ENCODE results near the gene TSSK6. TPM values are rescaled to one million over a fixed set of nuclear protein-coding genes. Genes with fewer than 3 reads are reported as not detected.

The TSSK6 gene
- total RNA-seq, 1 experiment from 2014 or later = 4.7 TPM

- DNase-seq (ENCODE audit: low spot score) = no peak
- no peak for ATAC-seq
- H3K27ac Mint-ChIP-seq = no peak overlapping the region
- no peaks in the 10 kb centered on the region for H3K9me3 Mint-ChIP-seq
- H3K4me3 Mint-ChIP-seq = no peak overlapping the region
- TF ChIP-seq, protein P1, sequence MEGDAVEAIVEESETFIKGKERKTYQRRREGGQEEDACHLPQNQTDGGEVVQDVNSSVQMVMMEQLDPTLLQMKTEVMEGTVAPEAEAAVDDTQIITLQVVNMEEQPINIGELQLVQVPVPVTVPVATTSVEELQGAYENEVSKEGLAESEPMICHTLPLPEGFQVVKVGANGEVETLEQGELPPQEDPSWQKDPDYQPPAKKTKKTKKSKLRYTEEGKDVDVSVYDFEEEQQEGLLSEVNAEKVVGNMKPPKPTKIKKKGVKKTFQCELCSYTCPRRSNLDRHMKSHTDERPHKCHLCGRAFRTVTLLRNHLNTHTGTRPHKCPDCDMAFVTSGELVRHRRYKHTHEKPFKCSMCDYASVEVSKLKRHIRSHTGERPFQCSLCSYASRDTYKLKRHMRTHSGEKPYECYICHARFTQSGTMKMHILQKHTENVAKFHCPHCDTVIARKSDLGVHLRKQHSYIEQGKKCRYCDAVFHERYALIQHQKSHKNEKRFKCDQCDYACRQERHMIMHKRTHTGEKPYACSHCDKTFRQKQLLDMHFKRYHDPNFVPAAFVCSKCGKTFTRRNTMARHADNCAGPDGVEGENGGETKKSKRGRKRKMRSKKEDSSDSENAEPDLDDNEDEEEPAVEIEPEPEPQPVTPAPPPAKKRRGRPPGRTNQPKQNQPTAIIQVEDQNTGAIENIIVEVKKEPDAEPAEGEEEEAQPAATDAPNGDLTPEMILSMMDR (IDR thresholded peaks at IDR 0.05) = no peak
- TF ChIP-seq, protein P2, sequence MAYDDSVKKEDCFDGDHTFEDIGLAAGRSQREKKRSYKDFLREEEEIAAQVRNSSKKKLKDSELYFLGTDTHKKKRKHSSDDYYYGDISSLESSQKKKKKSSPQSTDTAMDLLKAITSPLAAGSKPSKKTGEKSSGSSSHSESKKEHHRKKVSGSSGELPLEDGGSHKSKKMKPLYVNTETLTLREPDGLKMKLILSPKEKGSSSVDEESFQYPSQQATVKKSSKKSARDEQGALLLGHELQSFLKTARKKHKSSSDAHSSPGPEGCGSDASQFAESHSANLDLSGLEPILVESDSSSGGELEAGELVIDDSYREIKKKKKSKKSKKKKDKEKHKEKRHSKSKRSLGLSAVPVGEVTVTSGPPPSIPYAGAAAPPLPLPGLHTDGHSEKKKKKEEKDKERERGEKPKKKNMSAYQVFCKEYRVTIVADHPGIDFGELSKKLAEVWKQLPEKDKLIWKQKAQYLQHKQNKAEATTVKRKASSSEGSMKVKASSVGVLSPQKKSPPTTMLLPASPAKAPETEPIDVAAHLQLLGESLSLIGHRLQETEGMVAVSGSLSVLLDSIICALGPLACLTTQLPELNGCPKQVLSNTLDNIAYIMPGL (CRISPR knock-in tag; IDR thresholded peaks at IDR 0.05) = no peak
- TF ChIP-seq ZNF263 (CRISPR knock-in tag; IDR thresholded peaks at IDR 0.05; ENCODE audit: low read depth) (no peak), ESRRA (CRISPR knock-in tag; IDR thresholded peaks at IDR 0.05; ENCODE audit: borderline replicate concordance) (no peak), FOXJ3 (CRISPR knock-in tag; IDR thresholded peaks at IDR 0.05; ENCODE audit: borderline replicate concordance) (no peak), NR3C1 (CRISPR knock-in tag; conservative IDR thresholded peaks at IDR 0.05; ENCODE audit: low read depth) (no peak), SOX15 (CRISPR knock-in tag; IDR thresholded peaks at IDR 0.05) (no peak), ZNF138 (CRISPR knock-in tag; conservative IDR thresholded peaks at IDR 0.05) (no peak), ATF1 (CRISPR knock-in tag; IDR thresholded peaks at IDR 0.05) (no peak), ZNF317 (CRISPR knock-in tag; IDR thresholded peaks at IDR 0.05; ENCODE audit: borderline replicate concordance, low read depth) (no peak), PRDM15 (CRISPR knock-in tag; IDR thresholded peaks at IDR 0.05) (no peak), TEAD4 (CRISPR knock-in tag; IDR thresholded peaks at IDR 0.05) (no peak), SP1 (CRISPR knock-in tag; conservative IDR thresholded peaks at IDR 0.05) (no peak), ZNF121 (CRISPR knock-in tag; IDR thresholded peaks at IDR 0.05) (no peak)
- TF ChIP-seq, protein P3, sequence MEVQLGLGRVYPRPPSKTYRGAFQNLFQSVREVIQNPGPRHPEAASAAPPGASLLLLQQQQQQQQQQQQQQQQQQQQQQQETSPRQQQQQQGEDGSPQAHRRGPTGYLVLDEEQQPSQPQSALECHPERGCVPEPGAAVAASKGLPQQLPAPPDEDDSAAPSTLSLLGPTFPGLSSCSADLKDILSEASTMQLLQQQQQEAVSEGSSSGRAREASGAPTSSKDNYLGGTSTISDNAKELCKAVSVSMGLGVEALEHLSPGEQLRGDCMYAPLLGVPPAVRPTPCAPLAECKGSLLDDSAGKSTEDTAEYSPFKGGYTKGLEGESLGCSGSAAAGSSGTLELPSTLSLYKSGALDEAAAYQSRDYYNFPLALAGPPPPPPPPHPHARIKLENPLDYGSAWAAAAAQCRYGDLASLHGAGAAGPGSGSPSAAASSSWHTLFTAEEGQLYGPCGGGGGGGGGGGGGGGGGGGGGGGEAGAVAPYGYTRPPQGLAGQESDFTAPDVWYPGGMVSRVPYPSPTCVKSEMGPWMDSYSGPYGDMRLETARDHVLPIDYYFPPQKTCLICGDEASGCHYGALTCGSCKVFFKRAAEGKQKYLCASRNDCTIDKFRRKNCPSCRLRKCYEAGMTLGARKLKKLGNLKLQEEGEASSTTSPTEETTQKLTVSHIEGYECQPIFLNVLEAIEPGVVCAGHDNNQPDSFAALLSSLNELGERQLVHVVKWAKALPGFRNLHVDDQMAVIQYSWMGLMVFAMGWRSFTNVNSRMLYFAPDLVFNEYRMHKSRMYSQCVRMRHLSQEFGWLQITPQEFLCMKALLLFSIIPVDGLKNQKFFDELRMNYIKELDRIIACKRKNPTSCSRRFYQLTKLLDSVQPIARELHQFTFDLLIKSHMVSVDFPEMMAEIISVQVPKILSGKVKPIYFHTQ (CRISPR knock-in tag; IDR thresholded peaks at IDR 0.05) = no peak
- TF ChIP-seq, protein P4, sequence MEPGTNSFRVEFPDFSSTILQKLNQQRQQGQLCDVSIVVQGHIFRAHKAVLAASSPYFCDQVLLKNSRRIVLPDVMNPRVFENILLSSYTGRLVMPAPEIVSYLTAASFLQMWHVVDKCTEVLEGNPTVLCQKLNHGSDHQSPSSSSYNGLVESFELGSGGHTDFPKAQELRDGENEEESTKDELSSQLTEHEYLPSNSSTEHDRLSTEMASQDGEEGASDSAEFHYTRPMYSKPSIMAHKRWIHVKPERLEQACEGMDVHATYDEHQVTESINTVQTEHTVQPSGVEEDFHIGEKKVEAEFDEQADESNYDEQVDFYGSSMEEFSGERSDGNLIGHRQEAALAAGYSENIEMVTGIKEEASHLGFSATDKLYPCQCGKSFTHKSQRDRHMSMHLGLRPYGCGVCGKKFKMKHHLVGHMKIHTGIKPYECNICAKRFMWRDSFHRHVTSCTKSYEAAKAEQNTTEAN (CRISPR knock-in tag; IDR thresholded peaks at IDR 0.05) = no peak
- TF ChIP-seq, protein P5, sequence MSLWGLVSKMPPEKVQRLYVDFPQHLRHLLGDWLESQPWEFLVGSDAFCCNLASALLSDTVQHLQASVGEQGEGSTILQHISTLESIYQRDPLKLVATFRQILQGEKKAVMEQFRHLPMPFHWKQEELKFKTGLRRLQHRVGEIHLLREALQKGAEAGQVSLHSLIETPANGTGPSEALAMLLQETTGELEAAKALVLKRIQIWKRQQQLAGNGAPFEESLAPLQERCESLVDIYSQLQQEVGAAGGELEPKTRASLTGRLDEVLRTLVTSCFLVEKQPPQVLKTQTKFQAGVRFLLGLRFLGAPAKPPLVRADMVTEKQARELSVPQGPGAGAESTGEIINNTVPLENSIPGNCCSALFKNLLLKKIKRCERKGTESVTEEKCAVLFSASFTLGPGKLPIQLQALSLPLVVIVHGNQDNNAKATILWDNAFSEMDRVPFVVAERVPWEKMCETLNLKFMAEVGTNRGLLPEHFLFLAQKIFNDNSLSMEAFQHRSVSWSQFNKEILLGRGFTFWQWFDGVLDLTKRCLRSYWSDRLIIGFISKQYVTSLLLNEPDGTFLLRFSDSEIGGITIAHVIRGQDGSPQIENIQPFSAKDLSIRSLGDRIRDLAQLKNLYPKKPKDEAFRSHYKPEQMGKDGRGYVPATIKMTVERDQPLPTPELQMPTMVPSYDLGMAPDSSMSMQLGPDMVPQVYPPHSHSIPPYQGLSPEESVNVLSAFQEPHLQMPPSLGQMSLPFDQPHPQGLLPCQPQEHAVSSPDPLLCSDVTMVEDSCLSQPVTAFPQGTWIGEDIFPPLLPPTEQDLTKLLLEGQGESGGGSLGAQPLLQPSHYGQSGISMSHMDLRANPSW (CRISPR knock-in tag; conservative IDR thresholded peaks at IDR 0.05; ENCODE audit: low read depth) = no peak
- ChIA-PET CTCF (interaction anchor here (2.9 to 9.9 kb wide), 2 partner anchors 24 to 86 kb away, joined by 17 to 408 read pairs; partner anchors contain the start of genes CILP2, GMIP and YJEFN3), POLR2A (no interaction called here)
- no peaks in the 10 kb centered on the region for H3K36me3 Mint-ChIP-seq
- H3K4me1 Mint-ChIP-seq = peaks cover 10% of the 10 kb centered on the region
- no peaks in the 10 kb centered on the region for H3K27me3 Mint-ChIP-seq (ENCODE audit: low read depth)
Measured at GRCh38 chr19:19558055-19558454, 42.7 kb upstream of the TSSK6 start.
